GM12878 (cell line): ENCODE measurements around the gene MPEG1. TPM values are rescaled to one million over a fixed set of nuclear protein-coding genes. Genes with fewer than 3 reads are reported as not detected.

Source experiments
- IKZF1 ChIP-seq: fragments of 450-650 bp; conservative IDR thresholded peaks from 2 replicates; pipeline ENCODE4 v1.6.1; 2017; ENCODE audit warnings: antibody characterized with exemption, mild to moderate bottlenecking
- JUND ChIP-seq: IDR thresholded peaks from 2 replicates; pipeline ENCODE4 v1.6.1; 2012; ENCODE audit warnings: low read depth, mild to moderate bottlenecking, low read length, improper control_type of control experiment, moderate library complexity
- MLLT1 ChIP-seq: fragments of 450-650 bp; IDR thresholded peaks from 2 replicates; pipeline ENCODE4 v1.6.1; 2016; ENCODE audit warnings: mild to moderate bottlenecking
- NRF1 ChIP-seq: conservative IDR thresholded peaks from 2 replicates; pipeline ENCODE4 v1.6.1; 2011; ENCODE audit warnings: mild to moderate bottlenecking, low read depth, low read length, improper control_type of control experiment
- POLR2AphosphoS2 ChIP-seq: IDR thresholded peaks from 2 replicates; pipeline ENCODE4 v1.6.1; 2011; ENCODE audit warnings: low read depth, mild to moderate bottlenecking, low read length, improper control_type of control experiment, moderate library complexity
- SMC3 ChIP-seq: IDR thresholded peaks from 2 replicates; pipeline ENCODE4 v1.6.1; 2011; ENCODE audit warnings: low read length, improper control_type of control experiment, borderline replicate concordance
- SUZ12 ChIP-seq: fragments of 200-600 bp; sonication (generic); IDR thresholded peaks from one replicate; pipeline ENCODE4 v1.6.1; 2018; ENCODE audit warnings: antibody characterized with exemption, mild to moderate bottlenecking; ENCODE audit not compliant: unreplicated experiment
- ZNF274 ChIP-seq: IDR thresholded peaks from one replicate; pipeline ENCODE4 v1.8.0; 2011; ENCODE audit not compliant: insufficient read length, insufficient read depth
- ZNF592 ChIP-seq: fragments of 450-650 bp; IDR thresholded peaks from 2 replicates; pipeline ENCODE4 v1.6.1; 2017; ENCODE audit warnings: mild to moderate bottlenecking, moderate library complexity
- polyA plus RNA-seq, 11 experiments: library from polyadenylated mRNA; depleted of rRNA in 4 of 11; unstranded in 6 of 11; stranded (reverse) in 5 of 11; fragments of >200 nt; fragmentation: Nextera tagmentation in 4 of 11; fragmentation: Illumina TruSeq in 1 of 11; extraction: Ambion mirVana in 4 of 11; extraction: Trizol in 1 of 11; gene quantifications; 1 replicate in 1 of 11; 2 replicates in 10 of 11; pipeline versions ENCODE4 v1.2.1 to v1.2.3, GENCODE V29; 2011 to 2016; ENCODE audit warnings: inconsistent platforms in 2 of 11, missing spikeins in 2 of 11, low read depth in 1 of 11
- total RNA-seq, 4 experiments: library from RNA; depleted of rRNA in 3 of 4; stranded (reverse); fragments of >200 nt in 3 of 4; fragmentation: Illumina TruSeq in 1 of 4; extraction: Trizol in 1 of 4; gene quantifications; 2 replicates each; pipeline versions ENCODE4 v1.2.1 to v1.2.3, GENCODE V29; 2013 to 2021
- TF ChIP-seq, protein P1 (sequence below): IDR thresholded peaks from 2 replicates; pipeline ENCODE4 v1.6.1; 2011; ENCODE audit warnings: borderline replicate concordance, low read depth, mild to moderate bottlenecking, moderate library complexity, low read length; ENCODE audit not compliant: insufficient read depth, poor library complexity, severe bottlenecking
- TF ChIP-seq, protein P2 (sequence below): fragments of 150-350 bp; IDR thresholded peaks from 2 replicates; pipeline ENCODE4 v1.6.1; 2014; ENCODE audit warnings: mild to moderate bottlenecking, low read depth, low read length

MPEG1 gene
- total and polyA plus RNA-seq, 10 of the 15 experiments (the other 5 are each of a cell fraction or from before 2014, with no cell fraction given), result 1.3 to 15.6 (median 11.7) TPM; not detected in 1

DNA sequence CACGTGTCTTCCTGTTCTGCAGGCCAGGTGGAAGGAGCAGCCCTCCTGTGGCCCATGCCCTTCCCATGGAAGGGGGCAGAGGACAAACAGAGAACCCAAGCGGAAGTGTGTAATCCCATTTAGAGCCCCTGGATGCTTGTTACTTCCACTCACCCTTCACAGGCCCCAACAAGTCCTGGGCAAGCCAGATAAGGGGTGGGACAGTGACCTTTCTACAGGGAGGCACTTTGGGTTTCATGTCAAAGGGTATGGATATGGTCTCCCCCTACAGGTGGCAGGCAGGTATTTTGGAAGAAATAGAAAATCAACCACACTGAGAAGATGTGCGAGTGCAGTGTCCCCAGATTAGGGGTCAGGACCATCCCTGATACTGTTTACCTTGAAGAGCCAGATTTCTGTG lies 11.4 kb downstream of the MPEG1 start (continued):
- TF ChIP-seq, protein P1, sequence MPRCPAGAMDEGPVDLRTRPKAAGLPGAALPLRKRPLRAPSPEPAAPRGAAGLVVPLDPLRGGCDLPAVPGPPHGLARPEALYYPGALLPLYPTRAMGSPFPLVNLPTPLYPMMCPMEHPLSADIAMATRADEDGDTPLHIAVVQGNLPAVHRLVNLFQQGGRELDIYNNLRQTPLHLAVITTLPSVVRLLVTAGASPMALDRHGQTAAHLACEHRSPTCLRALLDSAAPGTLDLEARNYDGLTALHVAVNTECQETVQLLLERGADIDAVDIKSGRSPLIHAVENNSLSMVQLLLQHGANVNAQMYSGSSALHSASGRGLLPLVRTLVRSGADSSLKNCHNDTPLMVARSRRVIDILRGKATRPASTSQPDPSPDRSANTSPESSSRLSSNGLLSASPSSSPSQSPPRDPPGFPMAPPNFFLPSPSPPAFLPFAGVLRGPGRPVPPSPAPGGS, result no peak
- TF ChIP-seq ZNF592, result 0 out of 2 replicates have a peak, but pooled peaks have one; percentile 6
- peak; percentile 31; the same call in 1 of the 2 replicates for TF ChIP-seq SMC3
- TF ChIP-seq IKZF1, result no peak
- TF ChIP-seq JUND, result no peak
- TF ChIP-seq, protein P2, sequence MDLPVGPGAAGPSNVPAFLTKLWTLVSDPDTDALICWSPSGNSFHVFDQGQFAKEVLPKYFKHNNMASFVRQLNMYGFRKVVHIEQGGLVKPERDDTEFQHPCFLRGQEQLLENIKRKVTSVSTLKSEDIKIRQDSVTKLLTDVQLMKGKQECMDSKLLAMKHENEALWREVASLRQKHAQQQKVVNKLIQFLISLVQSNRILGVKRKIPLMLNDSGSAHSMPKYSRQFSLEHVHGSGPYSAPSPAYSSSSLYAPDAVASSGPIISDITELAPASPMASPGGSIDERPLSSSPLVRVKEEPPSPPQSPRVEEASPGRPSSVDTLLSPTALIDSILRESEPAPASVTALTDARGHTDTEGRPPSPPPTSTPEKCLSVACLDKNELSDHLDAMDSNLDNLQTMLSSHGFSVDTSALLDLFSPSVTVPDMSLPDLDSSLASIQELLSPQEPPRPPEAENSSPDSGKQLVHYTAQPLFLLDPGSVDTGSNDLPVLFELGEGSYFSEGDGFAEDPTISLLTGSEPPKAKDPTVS, result no peak
- TF ChIP-seq MLLT1, result no peak
- no peak for TF ChIP-seq SUZ12
- TF ChIP-seq NRF1, result no peak
- TF ChIP-seq ZNF274, result no peak
- TF ChIP-seq POLR2AphosphoS2, result no peak
